Tongue (tissue), 2 donors: ENCODE results near the gene DCLRE1A. TPM values are rescaled to one million over a fixed set of nuclear protein-coding genes. Genes with fewer than 3 reads are reported as not detected.

Experiments used
- small RNA-seq: library from RNA; depleted of rRNA; stranded (forward); fragments of <200 nt; gene quantifications from one replicate; pipeline ENCODE3, GENCODE V24; 2014; ENCODE audit warnings: low replicate concordance
- total RNA-seq: library from RNA; depleted of rRNA; stranded (reverse); fragments of >200 nt; gene quantifications from one replicate; pipeline ENCODE4 v1.2.3, GENCODE V29; 2014

The DCLRE1A gene
- total RNA-seq, 1 donor from 2014 or later = 7.8 TPM

Small RNAs within 50 kb of the gene (small RNA-seq; reads per million reads assigned to genes)
- not detected for gene RF00560

Other genes starting within 250 kb of the DCLRE1A start
- 304 TPM for gene NRAP, start 190.0 kb downstream of the DCLRE1A start, total RNA-seq
- gene CASP7, start 174.2 kb downstream of the DCLRE1A start, total RNA-seq = 46.0 TPM
- 1.4 TPM for gene PLEKHS1, start 102.4 kb downstream of the DCLRE1A start, total RNA-seq
- 43.8 TPM for gene NHLRC2, start 579 bp upstream of the DCLRE1A start, total RNA-seq
- gene ADRB1, start 189.8 kb upstream of the DCLRE1A start, total RNA-seq = 0.10 TPM